ENCODE data around the gene WIPF1. TPM values are rescaled to one million over a fixed set of nuclear protein-coding genes. Genes with fewer than 3 reads are reported as not detected.
"Not testable (repeated sequence)": the region's sequence is repeated elsewhere in the genome, so short reads cannot be mapped to it uniquely, and the experiment has no call there.

Gene WIPF1
- total and polyA plus RNA-seq, 7 experiments from 2014 or later, result 92.3 to 514 (median 329) TPM

DNA sequence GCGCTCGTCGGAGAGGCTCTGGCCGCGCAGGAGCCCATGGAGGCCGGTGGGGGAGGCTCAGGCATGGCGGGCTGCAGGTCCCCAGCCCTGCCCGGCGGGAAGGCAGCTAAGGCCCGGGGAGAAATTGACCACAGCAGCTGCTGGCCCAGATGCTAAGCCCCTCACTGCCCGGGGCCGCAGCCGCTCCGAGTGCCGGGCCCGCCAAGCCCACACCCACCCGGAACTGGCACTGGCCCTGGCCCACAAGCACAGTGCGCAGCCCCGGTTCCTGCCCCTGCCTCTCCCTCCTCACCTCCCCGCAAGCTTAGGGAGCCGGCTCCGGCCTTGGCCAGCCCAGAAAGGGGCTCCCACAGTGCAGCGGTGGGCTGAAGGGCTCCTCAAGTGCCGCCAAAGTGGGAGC, 49.0 kb downstream of the WIPF1 start:
- intact Hi-C loops (cut with micrococcal nuclease), result not testable (repeated sequence)
- POLR2A ChIA-PET, result interaction anchor here (1.2 kb wide), 1 partner anchor 56 kb away, joined by 3 read pairs; no protein-coding TSS in a partner anchor

DNA sequence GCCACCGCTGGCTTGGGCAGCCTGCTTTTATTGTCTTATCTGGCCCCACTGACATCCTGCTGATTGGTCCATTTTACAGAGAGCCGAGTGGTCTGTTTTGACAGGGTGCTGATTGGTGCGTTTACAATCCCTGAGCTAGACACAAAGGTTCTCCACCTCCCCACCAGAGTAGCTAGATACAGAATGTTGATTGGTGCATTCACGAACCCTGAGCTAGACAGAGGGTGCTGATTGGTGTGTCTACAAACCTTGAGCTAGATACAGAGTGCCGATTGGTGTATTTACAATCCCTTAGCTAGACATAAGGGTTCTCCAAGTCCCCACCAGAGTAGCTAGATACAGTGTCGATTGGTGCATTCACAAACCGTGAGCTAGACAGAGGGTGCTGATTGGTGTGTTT, 49.6 kb downstream of the WIPF1 start:
- H3K4me3 Mint-ChIP-seq; H3K27ac ChIP-seq (ENCODE audit: low read depth, low read length); H3K4me1 ChIP-seq (ENCODE audit: control insufficient read depth in 2 of 2, insufficient read depth in 2 of 2, low read length in 2 of 2); DNase-seq; H3K27me3 ChIP-seq (ENCODE audit: control insufficient read depth in 2 of 2, insufficient read depth in 2 of 2, low read length in 2 of 2); H3K36me3 ChIP-seq (ENCODE audit: control insufficient read depth in 2 of 3, insufficient read depth in 3 of 3, low read length in 3 of 3); H3K9me3 Mint-ChIP-seq; H3K9me3 ChIP-seq (ENCODE audit: control insufficient read depth in 2 of 3, low read length in 3 of 3); H3K27me3 Mint-ChIP-seq; intact Hi-C loops (cut with micrococcal nuclease); H3K4me3 ChIP-seq (ENCODE audit: low read length); ATAC-seq: not testable (repeated sequence)
- CTCF ChIA-PET, result interaction anchor here (3.3 kb wide), 1 partner anchor 85 kb away, joined by 16 read pairs; no protein-coding TSS in a partner anchor
- Mint-ChIP-seq H3K27ac (peak overlapping the region in 4 of 9 donors; percentile 28 to 62 (median 54)), H3K36me3 (peaks cover 4 to 22% (median 16%) of the 10 kb centered on the region in 5 donors), H3K4me1 (peaks cover 10 to 28% (median 20%) of the 10 kb centered on the region in 7 donors)
- POLR2A ChIA-PET, result interaction anchor here (1.2 kb wide), 1 partner anchor 55 kb away, joined by 3 read pairs; no protein-coding TSS in a partner anchor

More for the DNA sequence above, 49.0 kb downstream of the WIPF1 start:
- H3K27ac ChIP-seq (ENCODE audit: low read depth, low read length); H3K4me3 Mint-ChIP-seq; H3K9me3 ChIP-seq (ENCODE audit: control insufficient read depth in 2 of 3, low read length in 3 of 3); H3K27me3 ChIP-seq (ENCODE audit: control insufficient read depth in 2 of 2, insufficient read depth in 2 of 2, low read length in 2 of 2); H3K27me3 Mint-ChIP-seq; H3K9me3 Mint-ChIP-seq; DNase-seq; H3K27ac Mint-ChIP-seq; H3K4me3 ChIP-seq (ENCODE audit: low read length); H3K36me3 ChIP-seq (ENCODE audit: control insufficient read depth in 2 of 3, insufficient read depth in 3 of 3, low read length in 3 of 3); ATAC-seq: not testable (repeated sequence)
- CTCF ChIA-PET, result interaction anchor here (3.3 kb wide), 1 partner anchor 86 kb away, joined by 16 read pairs; no protein-coding TSS in a partner anchor
- H3K36me3 Mint-ChIP-seq, result peaks cover 4 to 22% (median 16%) of the 10 kb centered on the region in 5 donors
- H3K4me1 Mint-ChIP-seq, result peaks cover 6 to 31% (median 22%) of the 10 kb centered on the region in 7 donors
- H3K4me1 ChIP-seq (ENCODE audit: control insufficient read depth in 2 of 2, insufficient read depth in 2 of 2, low read length in 2 of 2), result peaks cover 10 to 15% of the 10 kb centered on the region in 2 donors

DNA sequence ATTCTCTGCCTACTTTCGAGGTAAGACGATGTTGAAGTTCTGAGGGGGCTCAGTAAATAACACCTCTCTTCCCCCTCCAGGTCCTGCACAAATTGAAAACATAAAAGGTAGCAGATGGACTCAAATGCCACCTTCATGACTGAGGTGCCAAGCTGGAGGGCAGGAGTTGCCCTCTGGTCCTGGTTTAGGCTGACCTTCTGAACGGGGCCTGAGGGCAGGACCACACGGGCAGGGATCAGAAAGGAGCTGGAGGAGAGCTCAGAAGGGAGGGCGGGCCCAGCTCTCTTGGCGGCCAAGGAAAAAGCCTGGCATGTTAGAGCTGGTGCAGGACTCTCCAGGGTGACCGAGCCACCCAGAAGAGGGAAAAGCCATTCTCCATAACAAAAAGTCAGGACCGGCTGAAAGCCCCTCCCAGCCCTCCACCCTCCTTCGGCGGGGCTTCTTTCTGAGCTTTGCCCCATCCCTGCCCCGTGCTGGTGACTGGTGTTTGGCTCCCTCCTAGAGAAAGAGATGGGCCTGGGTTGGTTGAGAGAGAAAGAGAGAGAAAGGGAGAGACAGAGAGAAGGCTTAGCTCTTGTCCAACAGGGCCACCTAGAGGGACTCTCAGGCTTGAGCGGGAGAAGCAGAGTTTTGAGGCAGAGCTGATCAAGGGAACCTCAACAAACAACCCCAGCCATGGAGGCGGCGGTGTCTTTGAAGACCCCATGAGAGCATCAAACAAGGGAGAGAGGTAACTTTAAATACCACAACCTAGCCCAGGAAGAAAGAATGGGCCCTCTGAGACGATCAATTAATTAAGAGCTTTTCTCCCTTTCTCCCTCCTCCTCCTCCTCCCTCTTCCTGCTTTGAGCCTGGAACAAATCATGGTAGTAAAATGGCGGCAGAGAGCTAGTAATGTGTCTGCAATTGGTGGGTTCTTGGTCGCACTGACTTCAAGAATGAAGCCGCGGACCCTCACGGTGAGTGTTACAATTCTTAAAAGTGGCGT, 50.8 kb downstream of the WIPF1 start:
- Histone ChIP-seq H3K4me3 (ENCODE audit: low read length) (no peak overlapping the region), H3K36me3 (ENCODE audit: control insufficient read depth in 2 of 3, insufficient read depth in 3 of 3, low read length in 3 of 3) (no peaks in the 10 kb centered on the region), H3K27me3 (ENCODE audit: control insufficient read depth in 2 of 2, insufficient read depth in 2 of 2, low read length in 2 of 2) (no peaks in the 10 kb centered on the region), H3K9me3 (ENCODE audit: control insufficient read depth in 2 of 3, low read length in 3 of 3) (no peaks in the 10 kb centered on the region), H3K4me1 (ENCODE audit: control insufficient read depth in 2 of 2, insufficient read depth in 2 of 2, low read length in 2 of 2) (peaks cover under 1 to 3% of the 10 kb centered on the region in 2 donors), H3K27ac (ENCODE audit: low read depth, low read length) (no peak overlapping the region)
- intact Hi-C loops (cut with micrococcal nuclease), result loop anchor here (1.0 kb wide), 1 partner anchor 85 kb away; no protein-coding TSS in a partner anchor
- H3K27ac Mint-ChIP-seq, result peak overlapping the region; percentile 11 to 88 (median 68)
- peaks cover 0 to 2% (median 0%) of the 10 kb centered on the region in 11 donors for H3K9me3 Mint-ChIP-seq
- H3K27me3 Mint-ChIP-seq, result peaks cover 0 to 9% (median 0%) of the 10 kb centered on the region in 5 donors
- peaks cover 5 to 16% (median 12%) of the 10 kb centered on the region in 7 donors for H3K4me1 Mint-ChIP-seq
- no peak overlapping the region for H3K4me3 Mint-ChIP-seq
- CTCF ChIA-PET, result interaction anchor here (0.8 to 3.3 kb wide), 3 partner anchors 31 to 87 kb away, joined by 3 to 16 read pairs (median 4); no protein-coding TSS in a partner anchor
- H3K36me3 Mint-ChIP-seq, result peaks cover 3 to 17% (median 13%) of the 10 kb centered on the region in 5 donors
- peak in 4 of 9 donors; percentile 13 to 38 (median 22) for DNase-seq
- POLR2A ChIA-PET, result interaction anchor here (0.6 to 1.5 kb wide), 5 partner anchors 8 to 88 kb away, joined by 3 to 4 read pairs (median 4); no protein-coding TSS in a partner anchor
- ATAC-seq, result peak; percentile 91

DNA sequence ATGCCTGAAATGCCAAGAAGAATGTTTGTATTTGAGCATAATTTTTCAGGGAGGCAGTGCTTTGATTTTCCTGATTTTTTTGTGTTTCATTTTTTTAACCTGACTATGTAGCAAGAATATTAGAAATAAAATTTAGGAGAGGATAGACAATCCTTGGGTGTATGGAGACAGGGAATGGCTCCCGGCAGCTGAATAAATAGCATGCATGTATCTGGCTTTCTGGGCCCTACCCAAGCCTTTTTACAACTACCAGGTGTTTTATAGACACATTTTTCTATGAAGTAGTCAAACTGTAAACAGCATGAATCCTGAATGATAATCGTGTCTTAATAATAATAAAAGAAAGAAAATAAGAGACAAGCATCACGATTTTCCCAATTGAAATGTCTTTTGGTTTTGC, 52.4 kb downstream of the WIPF1 start:
- CTCF ChIA-PET, result no interaction called here
- Mint-ChIP-seq H3K9me3 (peaks cover 0 to 2% (median 0%) of the 10 kb centered on the region in 11 donors), H3K36me3 (peaks cover 2 to 14% (median 10%) of the 10 kb centered on the region in 5 donors), H3K27ac (peak overlapping the region in 2 of 9 donors; percentile 3 to 5), H3K4me1 (peaks cover 3 to 11% (median 6%) of the 10 kb centered on the region in 7 donors), H3K4me3 (no peak overlapping the region), H3K27me3 (peaks cover 0 to 12% (median 0%) of the 10 kb centered on the region in 5 donors)
- Histone ChIP-seq H3K9me3 (ENCODE audit: control insufficient read depth in 2 of 3, low read length in 3 of 3) (no peaks in the 10 kb centered on the region), H3K27me3 (ENCODE audit: control insufficient read depth in 2 of 2, insufficient read depth in 2 of 2, low read length in 2 of 2) (no peaks in the 10 kb centered on the region), H3K4me3 (ENCODE audit: low read length) (no peak overlapping the region), H3K36me3 (ENCODE audit: control insufficient read depth in 2 of 3, insufficient read depth in 3 of 3, low read length in 3 of 3) (no peaks in the 10 kb centered on the region), H3K4me1 (ENCODE audit: control insufficient read depth in 2 of 2, insufficient read depth in 2 of 2, low read length in 2 of 2) (no peaks in the 10 kb centered on the region), H3K27ac (ENCODE audit: low read depth, low read length) (no peak overlapping the region)
- ATAC-seq, result no peak
- intact Hi-C loops (cut with micrococcal nuclease), result no loop called here
- DNase-seq, result no peak
- POLR2A ChIA-PET, result interaction anchor here (1.1 kb wide), 1 partner anchor 9 kb away, joined by 3 read pairs; no protein-coding TSS in a partner anchor

DNA sequence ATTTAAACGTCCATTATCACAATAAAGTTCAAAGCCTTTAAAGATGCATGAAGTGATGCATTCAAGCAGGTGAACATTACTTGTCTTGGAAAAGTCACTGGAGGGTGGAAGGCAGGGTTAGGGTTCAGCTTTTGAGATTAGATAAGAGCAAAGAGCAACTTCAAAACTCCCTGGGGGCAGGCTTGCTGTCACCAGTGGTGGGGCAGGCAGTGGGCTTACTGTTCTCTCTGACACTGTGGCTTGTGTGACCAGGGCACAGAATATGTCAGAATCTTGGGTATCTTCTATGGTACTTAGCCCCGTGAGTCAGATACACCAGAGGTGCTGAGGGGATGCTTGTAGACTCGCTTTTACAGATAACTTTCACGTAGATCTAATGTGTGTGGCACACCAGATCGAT, 52.8 kb downstream of the WIPF1 start:
- Mint-ChIP-seq H3K27ac (peak overlapping the region in 2 of 9 donors; percentile 3 to 5), H3K9me3 (peaks cover 0 to 2% (median 0%) of the 10 kb centered on the region in 11 donors), H3K27me3 (peaks cover 0 to 12% (median 0%) of the 10 kb centered on the region in 5 donors), H3K4me3 (no peak overlapping the region), H3K36me3 (peaks cover 2 to 14% (median 10%) of the 10 kb centered on the region in 5 donors), H3K4me1 (peaks cover 2 to 11% (median 6%) of the 10 kb centered on the region in 7 donors)
- no peak overlapping the region for H3K4me3 ChIP-seq (ENCODE audit: low read length)
- no peak overlapping the region for H3K27ac ChIP-seq (ENCODE audit: low read depth, low read length)
- no peaks in the 10 kb centered on the region for H3K27me3 ChIP-seq (ENCODE audit: control insufficient read depth in 2 of 2, insufficient read depth in 2 of 2, low read length in 2 of 2)
- ChIA-PET CTCF (interaction anchor here (0.8 kb wide), 1 partner anchor 82 kb away, joined by 3 read pairs; no protein-coding TSS in a partner anchor), POLR2A (interaction anchor here (1.1 kb wide), 1 partner anchor 9 kb away, joined by 3 read pairs; no protein-coding TSS in a partner anchor)
- no peaks in the 10 kb centered on the region for H3K36me3 ChIP-seq (ENCODE audit: control insufficient read depth in 2 of 3, insufficient read depth in 3 of 3, low read length in 3 of 3)
- H3K4me1 ChIP-seq (ENCODE audit: control insufficient read depth in 2 of 2, insufficient read depth in 2 of 2, low read length in 2 of 2), result no peaks in the 10 kb centered on the region
- no peaks in the 10 kb centered on the region for H3K9me3 ChIP-seq (ENCODE audit: control insufficient read depth in 2 of 3, low read length in 3 of 3)
- ATAC-seq, result no peak
- DNase-seq, result no peak
- intact Hi-C loops (cut with micrococcal nuclease), result no loop called here

DNA sequence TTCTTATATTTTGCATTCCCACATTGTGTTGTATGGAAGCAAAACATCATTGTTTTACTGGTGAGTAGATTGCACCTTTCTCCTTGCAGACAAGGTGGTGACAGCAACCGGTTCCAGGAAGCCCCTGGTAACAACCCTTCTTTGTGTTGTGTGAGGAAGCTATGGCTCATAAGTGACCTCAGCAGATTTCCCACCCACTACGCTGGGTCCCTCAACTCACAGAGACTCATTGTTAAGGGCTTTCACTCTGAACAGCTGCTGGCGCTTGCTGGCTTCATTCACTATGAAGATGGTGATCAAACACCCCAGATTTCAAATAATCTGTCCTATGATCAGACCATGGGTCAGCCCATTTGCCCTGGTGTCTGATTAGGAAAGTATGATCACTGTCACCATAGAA, 53.4 kb downstream of the WIPF1 start:
- H3K36me3 ChIP-seq (ENCODE audit: control insufficient read depth in 2 of 3, insufficient read depth in 3 of 3, low read length in 3 of 3), result no peaks in the 10 kb centered on the region
- ChIA-PET POLR2A (interaction anchor here (1.1 kb wide), 1 partner anchor 8 kb away, joined by 3 read pairs; no protein-coding TSS in a partner anchor), CTCF (interaction anchor here (0.8 to 1.4 kb wide), 2 partner anchors 11 to 81 kb away, joined by 3 read pairs; no protein-coding TSS in a partner anchor)
- Mint-ChIP-seq H3K4me3 (no peak overlapping the region), H3K27me3 (peaks cover 0 to 13% (median 0%) of the 10 kb centered on the region in 5 donors), H3K4me1 (peaks cover 3 to 17% (median 10%) of the 10 kb centered on the region in 7 donors), H3K36me3 (peaks cover 2 to 14% (median 10%) of the 10 kb centered on the region in 5 donors), H3K9me3 (peaks cover 0 to 2% (median 0%) of the 10 kb centered on the region in 11 donors), H3K27ac (peak overlapping the region in 1 of 9 donors; percentile 50)
- H3K27me3 ChIP-seq (ENCODE audit: control insufficient read depth in 2 of 2, insufficient read depth in 2 of 2, low read length in 2 of 2), result no peaks in the 10 kb centered on the region
- no peak overlapping the region for H3K27ac ChIP-seq (ENCODE audit: low read depth, low read length)
- no peak for DNase-seq
- no peaks in the 10 kb centered on the region for H3K4me1 ChIP-seq (ENCODE audit: control insufficient read depth in 2 of 2, insufficient read depth in 2 of 2, low read length in 2 of 2)
- ATAC-seq, result no peak
- intact Hi-C loops (cut with micrococcal nuclease), result no loop called here
- no peaks in the 10 kb centered on the region for H3K9me3 ChIP-seq (ENCODE audit: control insufficient read depth in 2 of 3, low read length in 3 of 3)
- no peak overlapping the region for H3K4me3 ChIP-seq (ENCODE audit: low read length)
